ENCODE results near the gene CLDN6.

DNA sequence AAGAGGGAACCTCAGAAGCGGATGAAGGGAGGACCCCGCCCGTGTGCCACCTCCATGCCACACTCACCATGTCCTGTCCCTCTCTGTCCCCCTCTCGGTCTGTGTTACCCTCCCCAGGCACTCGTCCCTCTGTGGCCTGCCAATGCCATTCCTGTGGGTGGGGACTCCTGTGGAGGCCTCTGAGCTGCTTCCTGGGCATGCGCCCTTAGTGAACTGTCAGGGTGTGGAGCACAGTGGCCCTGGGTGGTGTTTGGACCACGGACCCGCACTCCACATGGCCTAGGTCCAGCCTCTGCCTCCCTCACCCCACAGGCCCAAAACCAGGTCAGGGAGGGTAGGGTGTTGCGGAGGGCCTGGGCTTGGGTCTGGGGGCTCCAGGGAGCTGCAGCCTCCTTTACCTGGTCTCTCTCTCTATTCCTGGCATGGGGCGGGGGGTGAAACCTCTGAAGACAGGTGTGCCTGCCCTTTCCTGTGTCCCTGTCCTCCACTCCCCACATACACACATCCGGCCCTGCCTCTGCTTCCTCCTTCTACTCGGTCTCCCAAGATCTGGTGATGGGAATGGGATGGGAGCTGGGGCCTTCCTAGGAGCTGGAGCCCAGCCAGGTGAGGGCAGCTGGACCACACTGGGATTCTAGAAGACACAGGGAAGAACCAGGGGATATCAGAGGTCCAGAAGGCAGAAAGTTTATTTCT lies 26.3 kb downstream of the CLDN6 start:
- TF ChIP-seq, protein P1, sequence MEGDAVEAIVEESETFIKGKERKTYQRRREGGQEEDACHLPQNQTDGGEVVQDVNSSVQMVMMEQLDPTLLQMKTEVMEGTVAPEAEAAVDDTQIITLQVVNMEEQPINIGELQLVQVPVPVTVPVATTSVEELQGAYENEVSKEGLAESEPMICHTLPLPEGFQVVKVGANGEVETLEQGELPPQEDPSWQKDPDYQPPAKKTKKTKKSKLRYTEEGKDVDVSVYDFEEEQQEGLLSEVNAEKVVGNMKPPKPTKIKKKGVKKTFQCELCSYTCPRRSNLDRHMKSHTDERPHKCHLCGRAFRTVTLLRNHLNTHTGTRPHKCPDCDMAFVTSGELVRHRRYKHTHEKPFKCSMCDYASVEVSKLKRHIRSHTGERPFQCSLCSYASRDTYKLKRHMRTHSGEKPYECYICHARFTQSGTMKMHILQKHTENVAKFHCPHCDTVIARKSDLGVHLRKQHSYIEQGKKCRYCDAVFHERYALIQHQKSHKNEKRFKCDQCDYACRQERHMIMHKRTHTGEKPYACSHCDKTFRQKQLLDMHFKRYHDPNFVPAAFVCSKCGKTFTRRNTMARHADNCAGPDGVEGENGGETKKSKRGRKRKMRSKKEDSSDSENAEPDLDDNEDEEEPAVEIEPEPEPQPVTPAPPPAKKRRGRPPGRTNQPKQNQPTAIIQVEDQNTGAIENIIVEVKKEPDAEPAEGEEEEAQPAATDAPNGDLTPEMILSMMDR (IDR thresholded peaks at IDR 0.05; ENCODE audit: low read depth, low read length): no peak
- no peak for TF ChIP-seq EZH2phosphoT487 (IDR thresholded peaks at IDR 0.05; ENCODE audit: low read depth)

Data from OCI-LY3 (cell line).